HTERT RPE-1 (cell line): ENCODE results near the gene TRMT112.
"Not testable (repeated sequence)": the region's sequence is repeated elsewhere in the genome, so short reads cannot be mapped to it uniquely, and the experiment has no call there.

ENCODE experiments used
- in situ Hi-C: fragments of 300-500 bp; cut with MboI; formaldehyde crosslinking; loops from 4 replicates; pipeline ENCODE4 v1.14.3; 2020; ENCODE audit warnings: low sequenced_read_pairs

TRMT112 gene

DNA sequence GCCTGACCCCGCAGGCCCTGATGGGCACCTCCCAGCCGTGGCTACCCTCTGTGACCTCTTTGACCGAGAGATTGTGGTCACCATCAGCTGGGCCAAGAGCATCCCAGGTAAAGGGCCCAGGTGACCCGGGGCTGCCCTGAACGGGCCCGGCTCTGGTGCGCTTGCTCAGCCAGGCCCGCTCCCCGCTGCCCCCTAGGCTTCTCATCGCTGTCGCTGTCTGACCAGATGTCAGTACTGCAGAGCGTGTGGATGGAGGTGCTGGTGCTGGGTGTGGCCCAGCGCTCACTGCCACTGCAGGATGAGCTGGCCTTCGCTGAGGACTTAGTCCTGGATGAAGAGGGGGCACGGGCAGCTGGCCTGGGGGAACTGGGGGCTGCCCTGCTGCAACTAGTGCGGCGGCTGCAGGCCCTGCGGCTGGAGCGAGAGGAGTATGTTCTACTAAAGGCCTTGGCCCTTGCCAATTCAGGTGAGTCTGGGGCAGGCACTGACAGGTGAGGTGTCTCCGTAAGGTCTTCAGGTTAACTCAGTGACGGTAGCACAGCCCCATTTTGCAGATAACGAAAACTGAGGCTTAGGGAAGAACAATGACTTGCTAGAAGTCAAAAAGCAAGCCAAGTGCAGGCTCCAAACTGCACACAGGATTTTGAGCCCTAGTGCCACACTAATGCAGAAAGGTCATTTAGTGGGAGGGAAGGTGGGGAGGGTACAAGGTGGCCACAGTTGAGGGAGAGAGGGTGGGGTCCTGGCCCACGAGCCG is 2.4 kb downstream of the TRMT112 start:
- in situ Hi-C loops: no loop called here

DNA sequence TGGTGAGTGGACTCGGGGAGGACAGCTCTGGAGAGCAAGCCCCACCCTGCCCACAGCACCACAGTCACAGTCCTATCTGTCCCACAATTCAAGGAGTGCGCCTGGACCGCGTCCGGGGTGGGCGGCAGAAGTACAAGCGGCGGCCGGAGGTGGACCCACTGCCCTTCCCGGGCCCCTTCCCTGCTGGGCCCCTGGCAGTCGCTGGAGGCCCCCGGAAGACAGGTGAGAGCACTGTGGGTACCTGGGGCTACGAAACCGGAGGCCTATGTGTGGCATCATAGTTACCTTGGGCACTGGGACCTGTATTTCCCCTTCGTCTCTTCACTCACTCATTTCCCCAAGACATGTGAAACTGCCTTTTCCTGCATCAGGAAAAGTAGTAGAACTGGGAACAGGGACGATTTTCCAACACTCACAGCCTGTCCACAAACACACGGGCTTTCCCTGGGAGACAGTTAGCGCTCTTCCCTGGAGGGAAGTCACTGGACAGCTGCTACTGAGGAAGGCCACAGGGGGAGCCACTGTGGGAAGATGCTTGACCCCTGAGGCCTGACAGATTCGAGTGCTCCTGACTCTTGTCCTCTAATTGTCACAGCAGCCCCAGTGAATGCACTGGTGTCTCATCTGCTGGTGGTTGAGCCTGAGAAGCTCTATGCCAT is 3.1 kb downstream of the TRMT112 start:
- in situ Hi-C loops: no loop called here

DNA sequence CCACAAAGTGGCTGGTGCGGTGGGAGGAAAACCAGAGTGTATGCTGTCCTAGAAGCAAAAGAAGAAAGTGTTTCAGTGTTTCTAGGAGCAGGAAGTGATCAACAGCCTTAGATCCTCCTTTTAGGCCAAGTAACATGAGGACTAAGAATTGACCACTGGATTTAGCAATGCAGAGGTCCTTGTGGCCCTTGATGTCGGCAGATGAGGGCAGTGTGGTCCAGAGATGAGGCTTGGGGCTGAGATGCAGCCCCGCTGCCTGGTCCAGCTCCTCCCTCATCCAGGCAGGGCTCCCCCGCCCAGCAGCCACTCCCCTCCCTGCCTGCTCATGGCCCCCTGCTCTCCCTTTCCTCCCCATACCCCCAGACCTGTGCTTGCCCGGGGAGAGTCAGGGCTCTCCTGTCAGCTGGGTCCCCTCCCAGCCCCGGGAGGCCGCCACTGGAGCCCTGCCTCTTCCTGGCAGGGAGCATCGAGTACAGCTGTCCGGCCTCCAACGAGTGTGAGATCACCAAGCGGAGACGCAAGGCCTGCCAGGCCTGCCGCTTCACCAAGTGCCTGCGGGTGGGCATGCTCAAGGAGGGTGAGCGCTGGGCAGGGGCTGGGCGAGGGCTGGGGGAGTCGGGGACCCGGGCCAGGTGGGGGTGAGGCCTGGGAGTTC is 3.7 kb downstream of the TRMT112 start:
- in situ Hi-C loops: no loop called here

DNA sequence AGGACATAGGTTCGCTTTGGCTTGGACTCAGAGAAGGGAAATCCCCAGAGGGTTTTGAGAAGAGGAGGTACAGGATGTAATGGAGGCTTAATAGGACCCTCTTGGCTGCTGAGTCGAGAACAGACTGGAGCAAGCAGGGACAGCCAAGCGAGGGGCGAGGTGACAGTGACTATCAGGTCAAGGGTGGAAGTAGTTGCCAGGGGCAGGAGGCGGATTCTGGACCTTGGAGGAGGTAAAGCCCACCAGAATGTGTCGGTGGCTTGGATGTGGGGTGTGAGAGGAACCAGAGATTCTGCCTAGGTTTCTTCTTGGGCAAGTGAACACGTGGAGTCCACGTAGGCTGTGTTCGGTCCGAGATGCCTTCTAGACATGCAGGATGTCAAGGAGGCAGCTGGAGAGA is 4.4 kb downstream of the TRMT112 start:
- in situ Hi-C loops: no loop called here

DNA sequence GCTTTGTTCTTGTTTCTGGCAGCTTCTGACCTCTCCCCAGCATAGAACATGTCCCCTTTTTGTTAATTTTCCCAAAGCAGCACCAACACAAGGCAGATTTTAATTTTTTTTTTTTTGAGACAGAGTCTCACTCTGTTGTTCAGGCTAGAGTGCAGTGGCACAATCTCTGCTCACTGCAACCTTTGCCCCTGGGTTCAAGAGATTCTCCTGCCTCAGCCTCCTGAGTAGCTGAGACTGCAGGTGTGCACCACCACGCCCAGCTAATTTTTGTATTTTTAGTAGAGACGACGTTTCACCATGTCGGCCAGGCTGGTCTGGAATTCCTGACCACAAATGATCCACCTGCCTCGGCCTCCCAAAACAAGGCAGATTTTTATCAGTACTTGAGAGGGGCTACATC is 9.6 kb downstream of the TRMT112 start:
- in situ Hi-C loops: not testable (repeated sequence)

DNA sequence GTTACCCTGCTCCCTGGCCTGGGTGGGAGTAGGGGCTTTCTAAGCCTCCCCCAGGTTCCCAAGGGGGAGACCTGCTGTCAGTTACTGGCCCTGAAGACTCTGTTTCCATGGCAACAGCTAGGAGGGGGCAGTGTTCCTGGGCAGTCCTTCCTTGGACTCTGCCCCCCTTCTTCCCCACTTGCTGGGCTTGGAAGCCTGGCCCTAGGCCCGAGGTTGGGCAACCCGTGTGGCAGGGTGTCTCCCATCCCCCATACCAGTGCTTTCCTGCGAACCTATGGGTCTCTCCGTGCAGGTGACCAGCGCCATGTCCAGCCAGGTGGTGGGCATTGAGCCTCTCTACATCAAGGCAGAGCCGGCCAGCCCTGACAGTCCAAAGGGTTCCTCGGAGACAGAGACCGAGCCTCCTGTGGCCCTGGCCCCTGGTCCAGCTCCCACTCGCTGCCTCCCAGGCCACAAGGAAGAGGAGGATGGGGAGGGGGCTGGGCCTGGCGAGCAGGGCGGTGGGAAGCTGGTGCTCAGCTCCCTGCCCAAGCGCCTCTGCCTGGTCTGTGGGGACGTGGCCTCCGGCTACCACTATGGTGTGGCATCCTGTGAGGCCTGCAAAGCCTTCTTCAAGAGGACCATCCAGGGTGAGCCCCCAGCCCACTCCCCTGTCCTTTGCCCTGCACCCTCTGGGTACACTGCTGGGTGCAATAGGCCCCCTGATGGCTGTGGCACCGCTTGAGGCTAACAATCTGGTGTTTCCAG is 10.3 kb downstream of the TRMT112 start:
- in situ Hi-C loops: no loop called here

DNA sequence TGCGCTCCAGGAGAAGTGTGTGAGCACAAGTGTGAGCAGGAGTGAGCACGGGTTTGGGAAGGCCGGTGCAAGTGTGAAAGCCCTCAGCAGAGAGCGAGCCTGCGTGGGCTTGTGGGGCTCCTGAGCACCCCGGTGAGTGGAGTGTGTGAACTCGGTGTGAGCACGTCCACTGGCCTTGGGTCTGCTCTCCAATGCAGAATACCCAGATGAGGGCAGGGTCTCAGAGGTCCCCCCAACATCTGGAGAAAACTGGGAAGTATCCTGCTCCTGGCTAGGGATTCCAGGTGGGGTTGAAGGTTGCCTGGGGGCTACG is 10.8 kb downstream of the TRMT112 start:
- in situ Hi-C loops: no loop called here

DNA sequence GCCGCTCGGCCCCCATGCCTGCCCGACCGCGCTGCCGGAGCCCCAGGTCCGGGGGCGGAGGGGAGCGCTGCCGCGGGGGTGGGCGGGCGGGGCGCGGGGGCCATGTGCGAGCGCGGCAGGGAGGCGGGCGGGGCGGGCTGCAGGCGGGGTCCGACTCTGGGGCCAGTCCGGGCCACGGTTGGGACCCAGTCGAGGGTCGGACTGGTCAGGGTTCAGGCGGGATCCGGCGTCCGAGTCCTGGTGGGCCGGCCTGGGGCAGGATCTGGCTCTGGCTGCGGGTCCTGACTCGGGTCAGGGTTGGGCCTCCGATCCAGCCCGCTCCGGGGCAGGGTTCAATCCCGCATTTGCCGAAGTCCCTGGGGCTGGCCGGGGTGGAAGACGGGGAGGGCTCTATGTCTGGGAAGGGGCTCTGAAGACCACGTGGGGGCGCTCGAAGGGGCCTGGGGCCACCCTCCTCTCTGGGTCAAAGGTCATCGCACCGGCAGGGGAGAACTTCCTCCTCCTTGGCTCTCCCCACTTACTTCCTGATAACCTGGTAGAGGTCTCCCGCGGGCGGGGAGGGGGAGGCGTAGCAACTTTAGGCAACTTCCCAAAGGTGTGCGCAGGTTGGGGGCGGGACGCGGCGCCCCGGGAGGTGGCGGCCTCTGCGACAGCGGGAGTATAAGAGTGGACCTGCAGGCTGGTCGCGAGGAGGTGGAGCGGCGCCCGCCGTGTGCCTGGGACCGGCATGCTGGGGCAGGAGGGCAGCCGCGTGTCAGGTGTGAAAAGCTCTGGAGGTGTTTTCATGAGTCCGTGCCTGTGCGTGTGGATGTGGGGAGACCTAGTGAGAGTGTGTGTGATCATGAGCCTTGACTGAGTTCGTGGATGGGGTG is 11.4 kb downstream of the TRMT112 start:
- in situ Hi-C loops: no loop called here

DNA sequence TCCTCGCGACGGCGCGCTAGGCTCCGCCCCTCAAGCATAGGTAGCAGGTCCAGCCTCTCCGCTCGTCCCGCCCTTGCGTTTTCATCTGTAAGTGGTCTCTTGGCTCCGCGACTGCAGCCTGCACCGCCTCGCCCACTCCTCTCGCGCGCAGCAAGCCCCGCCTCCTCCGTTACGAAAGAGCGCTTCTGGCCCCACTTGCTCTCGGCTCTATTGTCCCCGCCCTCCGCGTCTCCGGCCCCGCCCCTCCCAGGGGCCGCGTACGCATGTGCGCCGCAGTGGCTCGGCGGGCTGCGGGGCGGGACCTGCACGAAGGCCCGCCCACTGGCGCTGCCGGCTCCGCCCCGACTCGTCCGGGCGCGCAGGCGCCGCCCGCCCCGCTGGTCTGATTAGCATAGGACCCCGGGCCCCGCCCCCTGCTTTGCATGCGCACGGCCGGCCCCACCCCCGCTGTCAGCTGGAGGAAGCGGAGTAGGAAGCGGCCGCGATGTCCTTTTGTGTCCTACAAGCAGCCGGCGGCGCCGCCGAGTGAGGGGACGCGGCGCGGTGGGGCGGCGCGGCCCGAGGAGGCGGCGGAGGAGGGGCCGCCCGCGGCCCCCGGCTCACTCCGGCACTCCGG is 12.2 kb downstream of the TRMT112 start, which contains the start of gene ESRRA:
Gene ESRRA (plus strand): TSS at position 450 of the 616 bp plus-strand sequence. CDS start 1,656 bp downstream, outside the sequence.
- in situ Hi-C loops: no loop called here

DNA sequence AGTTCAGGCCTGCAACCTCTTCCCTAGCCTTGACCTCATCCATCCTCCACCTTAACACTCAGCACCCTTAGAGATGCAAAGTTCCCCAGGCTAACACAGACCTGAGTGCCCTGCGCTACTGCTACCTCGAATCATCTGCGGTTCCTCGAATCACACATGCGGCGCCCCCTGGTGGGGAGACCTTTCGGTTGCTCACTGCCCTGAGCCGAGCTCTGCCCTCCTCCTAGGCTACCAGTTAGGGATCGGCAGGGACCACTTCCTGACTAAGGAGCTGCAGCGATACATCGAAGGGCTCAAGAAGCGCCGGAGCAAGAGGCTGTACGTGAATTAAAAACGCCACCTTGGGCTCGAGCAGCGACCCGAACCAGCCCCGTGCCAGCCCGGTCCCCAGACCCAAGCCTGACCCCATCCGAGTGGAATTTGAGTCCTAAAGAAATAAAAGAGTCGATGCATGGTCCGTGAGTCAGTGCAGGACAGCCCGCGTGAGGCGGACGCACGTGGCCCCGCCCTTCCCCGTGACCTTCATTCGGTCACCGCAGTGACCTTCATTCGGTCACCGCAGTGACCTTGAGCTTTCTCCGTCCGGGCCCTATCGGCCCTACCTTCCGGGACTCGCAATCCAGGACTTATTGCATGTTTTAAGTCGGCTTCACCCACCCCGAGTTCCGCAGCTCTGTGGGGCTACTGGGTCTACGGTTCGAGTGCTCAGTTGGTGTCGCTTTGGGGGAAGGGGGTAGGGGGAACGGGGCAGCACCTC is 12.9 kb downstream of the TRMT112 start:
- in situ Hi-C loops: no loop called here

DNA sequence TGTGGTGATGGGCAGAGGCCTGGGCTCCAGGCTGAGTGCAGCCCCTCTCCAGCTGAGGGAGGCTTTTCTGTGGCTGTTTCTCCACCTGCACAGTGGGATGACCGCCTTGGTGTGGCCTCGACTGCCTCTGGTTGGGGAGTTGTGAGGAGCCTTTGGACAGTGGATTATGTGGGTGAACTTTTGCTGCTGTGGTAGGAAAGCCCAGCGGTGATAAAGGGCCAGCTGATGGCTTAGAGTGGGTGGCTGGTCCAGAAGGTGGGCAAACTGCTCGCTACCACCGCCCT is 13.4 kb downstream of the TRMT112 start:
- in situ Hi-C loops: no loop called here

DNA sequence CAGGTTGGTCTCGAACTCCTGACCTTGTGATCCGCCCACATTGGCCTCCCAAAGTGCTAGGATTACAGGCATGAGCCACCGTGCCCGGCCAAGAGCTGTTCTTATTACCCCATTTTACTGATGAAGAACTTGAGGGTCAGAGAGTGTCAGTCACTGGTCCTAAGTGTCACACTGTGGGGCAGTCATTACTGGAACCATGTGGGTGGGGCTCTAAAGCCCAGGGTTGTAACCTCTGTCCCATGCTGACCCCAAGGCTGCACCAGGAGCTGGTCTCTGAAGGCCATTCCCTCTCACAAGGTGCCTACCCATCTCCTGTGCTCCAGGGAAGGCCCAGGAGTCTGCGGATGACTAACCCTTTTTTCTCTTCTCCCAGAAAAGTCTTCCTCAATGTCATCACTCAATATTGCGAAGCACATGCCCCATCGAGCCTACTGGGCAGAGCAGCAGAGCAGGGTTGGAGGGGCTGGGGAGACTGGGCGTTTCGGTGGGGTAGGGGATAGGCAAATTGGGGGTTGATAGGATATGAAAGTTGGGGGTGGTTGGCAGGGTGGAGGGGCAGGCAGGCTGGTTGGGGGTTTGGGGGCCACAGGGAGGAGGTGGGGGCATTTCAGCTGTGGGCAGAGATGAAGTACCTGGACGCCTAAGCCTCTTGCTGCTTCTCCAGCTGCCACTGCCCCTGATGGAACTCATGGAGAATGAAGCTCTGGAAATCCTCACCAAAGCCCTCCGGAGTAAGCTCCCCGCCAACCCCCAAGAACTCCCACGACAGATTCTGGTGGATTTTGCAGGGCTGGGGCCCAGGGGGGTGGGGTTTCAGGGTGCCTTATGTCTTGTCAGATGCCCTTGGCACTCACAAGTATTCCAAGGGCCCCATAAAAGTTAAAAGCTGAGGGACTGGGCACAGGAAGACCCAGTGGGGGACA is 14.0 kb downstream of the TRMT112 start:
- in situ Hi-C loops: no loop called here

DNA sequence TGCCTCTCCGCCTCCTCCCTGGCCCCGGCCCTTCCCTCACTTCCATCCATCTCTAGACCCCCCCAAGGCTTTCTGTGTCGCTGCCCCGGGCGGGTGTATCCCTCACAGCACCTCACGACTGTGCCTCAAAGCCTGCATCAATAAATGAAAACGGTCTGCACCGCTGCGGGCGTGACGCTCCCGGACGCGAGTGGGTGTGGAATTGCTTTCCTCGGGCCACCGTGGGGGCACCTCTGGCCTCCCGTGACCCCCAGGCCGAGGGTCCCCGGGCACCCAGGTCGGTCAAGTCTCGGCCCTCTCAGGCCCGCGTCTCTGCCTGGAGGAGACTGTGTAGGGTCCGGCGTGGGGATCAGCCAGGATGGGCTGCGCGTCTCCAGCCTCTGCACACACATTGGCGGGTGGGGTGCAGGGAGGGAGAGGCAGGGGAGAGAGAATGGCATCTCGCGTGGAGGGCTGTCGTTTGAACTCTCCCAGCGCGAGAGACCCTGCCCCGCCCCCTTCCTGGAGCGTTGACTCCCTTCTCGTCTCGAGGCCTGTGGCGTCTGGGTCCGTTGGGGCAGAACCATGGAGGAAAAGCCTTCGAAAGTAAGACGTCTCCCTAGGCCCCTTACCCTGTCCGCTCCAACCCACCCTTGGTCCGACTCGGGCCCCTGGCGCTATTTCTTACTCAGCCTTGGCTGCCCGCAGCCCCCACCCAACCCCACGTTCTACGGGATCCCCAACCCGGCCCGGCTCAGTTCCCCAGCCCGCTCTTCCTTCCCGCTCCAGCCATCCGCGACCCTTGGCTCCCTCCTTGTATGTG is 17.3 kb downstream of the TRMT112 start, which contains the start of gene CATSPERZ:
Gene CATSPERZ (plus strand): TSS at position 512 of the 802 bp plus-strand sequence. CDS start 53 bp downstream, at position 565.
- in situ Hi-C loops: no loop called here

DNA sequence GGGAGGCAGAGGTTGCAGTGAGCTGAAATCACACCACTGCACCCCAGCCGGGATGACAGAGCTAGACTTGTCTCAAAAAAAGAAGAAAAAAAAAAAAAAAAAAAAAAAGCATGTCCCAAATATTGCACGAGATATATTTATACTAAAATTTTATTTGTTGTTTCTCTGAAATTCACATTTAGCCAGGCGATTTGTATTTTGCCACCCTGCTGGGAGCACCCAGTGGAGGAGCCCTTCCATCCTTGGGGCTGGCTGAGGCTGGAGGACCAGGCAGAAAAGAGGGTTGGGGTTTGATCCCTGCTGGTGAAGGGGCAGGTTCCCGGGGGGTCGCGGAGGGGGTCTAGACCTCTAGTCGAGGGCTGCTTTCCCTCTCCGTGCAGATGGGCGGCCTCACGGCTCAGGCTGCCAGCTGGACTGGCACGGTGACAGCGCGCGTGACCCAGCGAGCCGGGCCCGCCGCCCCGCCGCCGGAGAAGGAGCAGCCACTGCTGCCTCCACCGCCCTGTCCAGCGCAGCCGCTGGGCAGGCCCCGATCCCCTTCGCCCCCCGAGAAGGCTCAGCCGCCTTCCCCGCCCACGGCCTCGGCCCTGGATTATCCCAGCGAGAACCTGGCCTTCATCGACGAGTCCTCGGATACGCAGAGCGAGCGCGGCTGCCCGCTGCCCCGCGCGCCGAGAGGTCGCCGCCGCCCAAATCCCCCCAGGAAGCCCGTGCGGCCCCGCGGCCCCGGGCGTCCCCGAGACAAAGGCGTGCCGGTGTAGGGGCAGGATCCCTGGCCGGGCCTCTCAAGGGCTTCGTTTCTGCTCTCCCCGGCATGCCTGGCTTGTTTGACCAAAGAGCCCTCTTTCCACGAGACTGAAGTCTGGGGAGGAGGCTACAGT is 18.2 kb downstream of the TRMT112 start:
- in situ Hi-C loops: no loop called here

DNA sequence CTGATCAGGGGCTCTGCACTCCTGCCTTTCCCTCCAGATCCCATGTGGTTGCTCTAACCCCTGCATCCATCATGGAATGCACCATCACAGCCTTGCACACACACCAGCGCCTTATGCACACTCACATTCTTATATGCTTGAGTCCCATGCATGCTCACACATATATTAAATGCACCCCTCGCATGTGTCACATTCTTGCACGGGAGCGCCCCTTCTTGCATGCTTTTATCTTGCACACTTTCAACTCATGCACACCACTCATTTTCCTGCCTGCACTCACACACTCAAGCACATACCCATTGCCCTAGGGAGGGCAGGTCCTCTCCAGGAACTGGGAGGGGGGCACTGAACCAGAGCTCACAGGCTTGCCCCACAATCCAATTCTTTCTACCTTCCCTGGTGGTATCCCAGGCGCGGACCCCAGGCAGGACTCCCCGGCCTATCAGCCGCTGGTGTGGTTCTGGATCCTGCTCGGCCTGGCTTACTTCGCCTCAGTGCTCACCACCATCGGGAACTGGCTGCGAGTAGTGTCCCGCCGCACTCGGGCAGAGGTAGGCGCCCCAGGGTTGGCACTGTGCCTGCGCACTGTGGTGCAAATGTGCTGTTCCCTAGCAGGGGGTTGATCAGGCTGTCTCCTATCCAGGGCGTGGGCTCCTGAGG is 19.5 kb downstream of the TRMT112 start:
- in situ Hi-C loops: no loop called here
